HepG2 (cell line): ENCODE measurements around the gene PHF23. TPM values are rescaled to one million over a fixed set of nuclear protein-coding genes. Genes with fewer than 3 reads are reported as not detected.

Experiments
- CCAR2 ChIP-seq: fragments of 200-400 bp; formaldehyde crosslinking; optimal IDR thresholded peaks from 2 replicates; pipeline ENCODE3; 2018; ENCODE audit warnings: low read depth, mild to moderate bottlenecking, low read length, moderate library complexity
- CHCHD3 ChIP-seq: sonication (generic); formaldehyde crosslinking; IDR thresholded peaks from 2 replicates; pipeline ENCODE4 v1.8.0; 2022; ENCODE audit warnings: mild to moderate bottlenecking, missing genetic modification reagents, moderate library complexity
- FOXK2 ChIP-seq: fragments of 450-650 bp; IDR thresholded peaks from 2 replicates; pipeline ENCODE4 v1.6.1; 2016
- HOXA5 ChIP-seq: sonication (generic); formaldehyde crosslinking; IDR thresholded peaks from 2 replicates; pipeline ENCODE4 v1.4.0; 2020; ENCODE audit warnings: missing genetic modification reagents
- IRF2 ChIP-seq: IDR thresholded peaks from 2 replicates; pipeline ENCODE4 v1.6.1; 2018; ENCODE audit warnings: missing genetic modification reagents, missing compliant biosample characterization
- LCORL ChIP-seq, 2 experiments: fragments of 450-650 bp in 1 of 2; sonication (generic) in 1 of 2; formaldehyde crosslinking in 1 of 2; IDR thresholded peaks; 2 replicates each; pipeline versions ENCODE4 v1.5.0 to v1.6.1; 2017 to 2020; ENCODE audit warnings: antibody characterized with exemption in 1 of 2, missing genetic modification reagents in 1 of 2
- MLLT10 ChIP-seq: sonication (generic); formaldehyde crosslinking; IDR thresholded peaks from 2 replicates; pipeline ENCODE4 v1.4.0; 2020; ENCODE audit warnings: missing genetic modification reagents
- MXI1 ChIP-seq: IDR thresholded peaks from 3 replicates; pipeline ENCODE4 v1.6.1; 2012; ENCODE audit warnings: low read depth, low read length, inconsistent platforms, borderline replicate concordance
- PRPF4 ChIP-seq: fragments of 200-400 bp; formaldehyde crosslinking; IDR thresholded peaks from 2 replicates; pipeline ENCODE4 v1.6.1; 2016; ENCODE audit warnings: low read length, low read depth; ENCODE audit not compliant: poor library complexity, severe bottlenecking
- TEAD2 ChIP-seq: sonication (generic); formaldehyde crosslinking; IDR thresholded peaks from 2 replicates; pipeline ENCODE4 v1.9.0; 2021; ENCODE audit warnings: missing genetic modification reagents
- ZNF263 ChIP-seq: sonication (generic); formaldehyde crosslinking; IDR thresholded peaks from 2 replicates; pipeline ENCODE4 v1.4.0; 2020; ENCODE audit warnings: missing genetic modification reagents
- ZNF282 ChIP-seq: fragments of 450-650 bp; IDR thresholded peaks from 2 replicates; pipeline ENCODE4 v1.6.1; 2018; ENCODE audit not compliant: partially characterized antibody
- ZNF776 ChIP-seq: sonication (generic); formaldehyde crosslinking; IDR thresholded peaks from 2 replicates; pipeline ENCODE4 v1.4.0; 2020; ENCODE audit warnings: mild to moderate bottlenecking, missing genetic modification reagents
- polyA plus RNA-seq, 8 experiments: library from polyadenylated mRNA; depleted of rRNA in 3 of 8; stranded (reverse) in 7 of 8; unstranded in 1 of 8; fragments of >200 nt; fragmentation: Illumina TruSeq in 4 of 8; extraction: Trizol in 4 of 8; gene quantifications; 2 replicates each; pipeline versions ENCODE4 v1.2.1 to v1.2.3, GENCODE V29; 2011 to 2016; ENCODE audit warnings: low read depth in 4 of 8, missing spikeins in 1 of 8, mixed read lengths in 1 of 8; ENCODE audit not compliant: insufficient read depth in 1 of 8
- total RNA-seq, 5 experiments: library from RNA; depleted of rRNA; stranded (reverse); fragments of >200 nt; fragmentation: Illumina TruSeq; extraction: Trizol; gene quantifications; 2 replicates each; pipeline ENCODE4 v1.2.3, GENCODE V29; 2016; ENCODE audit warnings: low read depth in 1 of 5
- TF ChIP-seq, protein P1 (sequence below): sonication (generic); formaldehyde crosslinking; IDR thresholded peaks from 2 replicates; pipeline ENCODE4 v1.5.0; 2020; ENCODE audit warnings: mild to moderate bottlenecking, missing genetic modification reagents
- TF ChIP-seq, protein P2 (sequence below): sonication (generic); IDR thresholded peaks from 2 replicates; pipeline ENCODE4 v1.6.1; 2016; ENCODE audit warnings: low read depth, borderline replicate concordance
- TF ChIP-seq, protein P3 (sequence below): sonication (generic); formaldehyde crosslinking; IDR thresholded peaks from 2 replicates; pipeline ENCODE4 v1.5.0; 2020; ENCODE audit warnings: missing genetic modification reagents
- TF ChIP-seq, protein P4 (sequence below): sonication (generic); formaldehyde crosslinking; IDR thresholded peaks from 2 replicates; pipeline ENCODE4 v1.8.0; 2022; ENCODE audit warnings: mild to moderate bottlenecking, missing genetic modification reagents, moderate library complexity
- TF ChIP-seq, protein P5 (sequence below), 2 experiments: sonication (generic) in 1 of 2; formaldehyde crosslinking in 1 of 2; IDR thresholded peaks; 2 replicates each; pipeline versions ENCODE4 v1.6.1 to v1.9.0; 2014 to 2022; ENCODE audit warnings: antibody characterized with exemption in 1 of 2, borderline replicate concordance in 1 of 2, inconsistent platforms in 1 of 2, low read depth in 1 of 2, missing genetic modification reagents in 1 of 2

Gene PHF23
- total and polyA plus RNA-seq, 2 of the 13 experiments (the other 11 are each of a cell fraction or from before 2014, with no cell fraction given), result 27.6 to 33.2 TPM

GRCh38 chr17:7221278-7222092 is 17.8 kb downstream of the PHF23 start (continued):
- TF ChIP-seq CHCHD3, result no peak
- TF ChIP-seq, protein P1, sequence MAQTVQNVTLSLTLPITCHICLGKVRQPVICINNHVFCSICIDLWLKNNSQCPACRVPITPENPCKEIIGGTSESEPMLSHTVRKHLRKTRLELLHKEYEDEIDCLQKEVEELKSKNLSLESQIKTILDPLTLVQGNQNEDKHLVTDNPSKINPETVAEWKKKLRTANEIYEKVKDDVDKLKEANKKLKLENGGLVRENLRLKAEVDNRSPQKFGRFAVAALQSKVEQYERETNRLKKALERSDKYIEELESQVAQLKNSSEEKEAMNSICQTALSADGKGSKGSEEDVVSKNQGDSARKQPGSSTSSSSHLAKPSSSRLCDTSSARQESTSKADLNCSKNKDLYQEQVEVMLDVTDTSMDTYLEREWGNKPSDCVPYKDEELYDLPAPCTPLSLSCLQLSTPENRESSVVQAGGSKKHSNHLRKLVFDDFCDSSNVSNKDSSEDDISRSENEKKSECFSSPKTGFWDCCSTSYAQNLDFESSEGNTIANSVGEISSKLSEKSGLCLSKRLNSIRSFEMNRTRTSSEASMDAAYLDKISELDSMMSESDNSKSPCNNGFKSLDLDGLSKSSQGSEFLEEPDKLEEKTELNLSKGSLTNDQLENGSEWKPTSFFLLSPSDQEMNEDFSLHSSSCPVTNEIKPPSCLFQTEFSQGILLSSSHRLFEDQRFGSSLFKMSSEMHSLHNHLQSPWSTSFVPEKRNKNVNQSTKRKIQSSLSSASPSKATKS (CRISPR knock-in tag), result no peak
- no peak for TF ChIP-seq FOXK2
- TF ChIP-seq MLLT10, result no peak
- no peak for TF ChIP-seq LCORL (IDR thresholded peaks at IDR 0.05)
- TF ChIP-seq LCORL (CRISPR knock-in tag; IDR thresholded peaks at IDR 0.05), result no peak
- no peak for TF ChIP-seq TEAD2 (CRISPR knock-in tag)
- TF ChIP-seq HOXA5 (CRISPR knock-in tag), result no peak
- TF ChIP-seq, protein P2, sequence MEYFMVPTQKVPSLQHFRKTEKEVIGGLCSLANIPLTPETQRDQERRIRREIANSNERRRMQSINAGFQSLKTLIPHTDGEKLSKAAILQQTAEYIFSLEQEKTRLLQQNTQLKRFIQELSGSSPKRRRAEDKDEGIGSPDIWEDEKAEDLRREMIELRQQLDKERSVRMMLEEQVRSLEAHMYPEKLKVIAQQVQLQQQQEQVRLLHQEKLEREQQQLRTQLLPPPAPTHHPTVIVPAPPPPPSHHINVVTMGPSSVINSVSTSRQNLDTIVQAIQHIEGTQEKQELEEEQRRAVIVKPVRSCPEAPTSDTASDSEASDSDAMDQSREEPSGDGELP, result no peak
- TF ChIP-seq MXI1, result no peak
- TF ChIP-seq, protein P3, sequence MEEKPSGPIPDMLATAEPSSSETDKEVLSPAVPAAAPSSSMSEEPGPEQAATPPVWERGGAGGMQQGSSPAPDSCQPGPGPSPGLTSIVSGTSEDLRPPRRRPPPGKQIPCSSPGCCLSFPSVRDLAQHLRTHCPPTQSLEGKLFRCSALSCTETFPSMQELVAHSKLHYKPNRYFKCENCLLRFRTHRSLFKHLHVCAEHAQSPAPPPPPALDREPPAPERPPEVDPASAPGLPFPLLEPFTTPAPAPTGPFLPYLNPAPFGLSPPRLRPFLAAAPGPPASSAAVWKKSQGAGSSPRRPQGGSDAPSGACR (CRISPR knock-in tag), result no peak
- TF ChIP-seq IRF2 (CRISPR knock-in tag), result no peak
- TF ChIP-seq ZNF282, result no peak
- TF ChIP-seq ZNF263 (CRISPR knock-in tag), result 0 out of 2 replicates have a peak, but pooled peaks have one; percentile 7
- no peak for TF ChIP-seq CCAR2
- TF ChIP-seq PRPF4, result no peak
- TF ChIP-seq, protein P4, sequence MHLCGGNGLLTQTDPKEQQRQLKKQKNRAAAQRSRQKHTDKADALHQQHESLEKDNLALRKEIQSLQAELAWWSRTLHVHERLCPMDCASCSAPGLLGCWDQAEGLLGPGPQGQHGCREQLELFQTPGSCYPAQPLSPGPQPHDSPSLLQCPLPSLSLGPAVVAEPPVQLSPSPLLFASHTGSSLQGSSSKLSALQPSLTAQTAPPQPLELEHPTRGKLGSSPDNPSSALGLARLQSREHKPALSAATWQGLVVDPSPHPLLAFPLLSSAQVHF (CRISPR knock-in tag), result no peak
- no peak for TF ChIP-seq ZNF776
- TF ChIP-seq, protein P5, sequence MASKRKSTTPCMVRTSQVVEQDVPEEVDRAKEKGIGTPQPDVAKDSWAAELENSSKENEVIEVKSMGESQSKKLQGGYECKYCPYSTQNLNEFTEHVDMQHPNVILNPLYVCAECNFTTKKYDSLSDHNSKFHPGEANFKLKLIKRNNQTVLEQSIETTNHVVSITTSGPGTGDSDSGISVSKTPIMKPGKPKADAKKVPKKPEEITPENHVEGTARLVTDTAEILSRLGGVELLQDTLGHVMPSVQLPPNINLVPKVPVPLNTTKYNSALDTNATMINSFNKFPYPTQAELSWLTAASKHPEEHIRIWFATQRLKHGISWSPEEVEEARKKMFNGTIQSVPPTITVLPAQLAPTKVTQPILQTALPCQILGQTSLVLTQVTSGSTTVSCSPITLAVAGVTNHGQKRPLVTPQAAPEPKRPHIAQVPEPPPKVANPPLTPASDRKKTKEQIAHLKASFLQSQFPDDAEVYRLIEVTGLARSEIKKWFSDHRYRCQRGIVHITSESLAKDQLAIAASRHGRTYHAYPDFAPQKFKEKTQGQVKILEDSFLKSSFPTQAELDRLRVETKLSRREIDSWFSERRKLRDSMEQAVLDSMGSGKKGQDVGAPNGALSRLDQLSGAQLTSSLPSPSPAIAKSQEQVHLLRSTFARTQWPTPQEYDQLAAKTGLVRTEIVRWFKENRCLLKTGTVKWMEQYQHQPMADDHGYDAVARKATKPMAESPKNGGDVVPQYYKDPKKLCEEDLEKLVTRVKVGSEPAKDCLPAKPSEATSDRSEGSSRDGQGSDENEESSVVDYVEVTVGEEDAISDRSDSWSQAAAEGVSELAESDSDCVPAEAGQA (IDR thresholded peaks at IDR 0.05; ENCODE audit: low read depth), result no peak
- TF ChIP-seq, protein P5 (CRISPR knock-in tag; IDR thresholded peaks at IDR 0.05; ENCODE audit: borderline replicate concordance), result no peak
